Liver (tissue), 9 donors: ENCODE data around the gene DCAF5. TPM values are rescaled to one million over a fixed set of nuclear protein-coding genes. Genes with fewer than 3 reads are reported as not detected.
"Not testable (repeated sequence)": the region's sequence is repeated elsewhere in the genome, so short reads cannot be mapped to it uniquely, and the experiment has no call there.

Experiments
- DNase-seq: peaks from one replicate; pipeline ENCODE4 v3.0.0-alpha.2; 2017; ENCODE audit warnings: low spot score
- H3K27ac ChIP-seq, 2 donors: one replicate each; pipeline ENCODE4 v1.7.0; 2013; ENCODE audit warnings: inconsistent platforms in 2 of 2, low read length in 2 of 2, control low read depth in 1 of 2, low read depth in 1 of 2, mild to moderate bottlenecking in 1 of 2
- H3K27me3 ChIP-seq, 4 donors: one replicate each; pipeline versions ENCODE4 v1.6.1 to v1.7.0; 2013; ENCODE audit warnings: low read length in 3 of 4, inconsistent platforms in 1 of 4, mild to moderate bottlenecking in 1 of 4, moderate library complexity in 1 of 4; ENCODE audit not compliant: control insufficient read depth in 4 of 4, insufficient read depth in 4 of 4
- H3K36me3 ChIP-seq, 4 donors: one replicate each; pipeline versions ENCODE4 v1.6.1 to v1.7.0; 2013; ENCODE audit warnings: low read length in 3 of 4, mild to moderate bottlenecking in 3 of 4, low read depth in 1 of 4, moderate library complexity in 1 of 4; ENCODE audit not compliant: control insufficient read depth in 4 of 4, insufficient read depth in 3 of 4
- H3K4me1 ChIP-seq, 4 donors: one replicate each; pipeline versions ENCODE4 v1.6.1 to v1.7.0; 2013; ENCODE audit warnings: low read length in 3 of 4, mild to moderate bottlenecking in 3 of 4, moderate library complexity in 1 of 4; ENCODE audit not compliant: control insufficient read depth in 4 of 4, insufficient read depth in 4 of 4
- H3K4me3 ChIP-seq, 3 donors: one replicate each; pipeline versions ENCODE4 v1.6.1 to v1.7.0; 2013; ENCODE audit warnings: low read length in 3 of 3, control low read depth in 1 of 3, low read depth in 1 of 3, mild to moderate bottlenecking in 1 of 3
- H3K9ac ChIP-seq, 2 donors: one replicate each; pipeline ENCODE4 v1.7.0; 2013; ENCODE audit warnings: low read length in 2 of 2, mild to moderate bottlenecking in 2 of 2, moderate library complexity in 2 of 2, control low read depth in 1 of 2, low read depth in 1 of 2
- H3K9me3 ChIP-seq, 4 donors: one replicate each; pipeline versions ENCODE4 v1.6.1 to v1.7.0; 2013; ENCODE audit warnings: low read length in 3 of 4; ENCODE audit not compliant: control insufficient read depth in 4 of 4
- GABPA ChIP-seq, 2 donors: IDR thresholded peaks in 1 of 2; conservative IDR thresholded peaks in 1 of 2; 2 replicates each; pipeline ENCODE4 v1.6.1; 2016; ENCODE audit warnings: antibody characterized with exemption in 2 of 2, mild to moderate bottlenecking in 1 of 2, moderate library complexity in 1 of 2
- HNF4A ChIP-seq, 2 donors: conservative IDR thresholded peaks; 2 replicates each; pipeline ENCODE4 v1.6.1; 2016; ENCODE audit warnings: antibody characterized with exemption in 2 of 2, mild to moderate bottlenecking in 2 of 2
- HNF4G ChIP-seq: IDR thresholded peaks from 2 replicates; pipeline ENCODE4 v1.6.1; 2016; ENCODE audit warnings: antibody characterized with exemption
- NR2F2 ChIP-seq: IDR thresholded peaks from 2 replicates; pipeline ENCODE4 v1.6.1; 2016; ENCODE audit warnings: antibody characterized with exemption
- RAD21 ChIP-seq, 2 donors: IDR thresholded peaks; 2 replicates each; pipeline ENCODE4 v1.6.1; 2016; ENCODE audit warnings: antibody characterized with exemption in 2 of 2, mild to moderate bottlenecking in 2 of 2
- REST ChIP-seq: IDR thresholded peaks from 2 replicates; pipeline ENCODE4 v1.6.1; 2016; ENCODE audit warnings: antibody characterized with exemption, mild to moderate bottlenecking
- SP1 ChIP-seq: IDR thresholded peaks from 2 replicates; pipeline ENCODE4 v1.6.1; 2018; ENCODE audit warnings: antibody characterized with exemption, mild to moderate bottlenecking
- YY1 ChIP-seq: IDR thresholded peaks from 2 replicates; pipeline ENCODE4 v1.6.1; 2016; ENCODE audit warnings: antibody characterized with exemption, mild to moderate bottlenecking
- WGBS: extraction: QIAGEN DNeasy Blood & Tissue Kit; methylation state at CpG from one replicate; pipeline ENCODE4 v1.1.7; 2013; 5-methylcytosine and 5-hydroxymethylcytosine counted together
- polyA plus RNA-seq, 2 donors: library from polyadenylated mRNA; stranded (reverse) in 1 of 2; unstranded in 1 of 2; fragments of 200-250 nt in 1 of 2; fragments of >200 nt in 1 of 2; fragmentation: Nextera tagmentation in 1 of 2; extraction: Ambion mirVana in 1 of 2; gene quantifications; one replicate each; pipeline versions ENCODE4 v1.2.1 to v1.2.3, GENCODE V29; 2013 to 2015
- total RNA-seq, 2 donors: library from RNA; depleted of rRNA; stranded (reverse); fragments of >200 nt; gene quantifications; one replicate each; pipeline ENCODE4 v1.2.3, GENCODE V29; 2014
- donor health status: healthy.
- donor health status: healthy.
- donor health status: healthy.
- donor health status: healthy.
- donor health status: healthy.

DCAF5 gene
- total and polyA plus RNA-seq, 4 donors: 12.9 to 18.1 (median 14.5) TPM

DNA sequence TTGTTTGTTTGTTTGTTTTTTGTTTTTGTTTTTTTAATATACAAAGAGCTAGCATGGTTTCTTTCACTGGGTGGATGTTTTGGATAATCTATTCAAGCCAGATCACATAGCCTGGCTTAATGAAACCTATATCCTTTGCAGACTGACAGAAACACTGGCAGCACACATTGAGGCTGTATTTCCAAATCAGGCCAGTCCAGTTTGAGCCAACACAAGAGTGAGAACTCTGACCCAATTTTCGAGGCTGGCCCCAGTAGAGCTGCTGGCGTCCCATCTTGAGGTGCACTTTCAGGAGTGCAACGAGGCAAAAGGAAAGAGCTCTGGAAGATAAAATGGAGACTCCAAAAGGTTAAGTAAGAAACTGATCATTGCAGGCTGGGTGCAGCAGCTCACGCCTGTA is 129.9 kb downstream of the DCAF5 start:
- H3K36me3 ChIP-seq: no peaks in the 10 kb centered on the region
- H3K4me1 ChIP-seq: no peaks in the 10 kb centered on the region
- 91% methylated on average over 4 of the region's 4 CpGs for WGBS
- H3K27ac ChIP-seq: no peak overlapping the region
- no peak overlapping the region for H3K4me3 ChIP-seq
- no peak for DNase-seq
- TF ChIP-seq HNF4A (conservative IDR thresholded peaks at IDR 0.05) (no peak), GABPA (IDR thresholded peaks at IDR 0.05 in 1 of 2, conservative IDR thresholded peaks at IDR 0.05 in 1 of 2) (no peak)
- no peaks in the 10 kb centered on the region for H3K9me3 ChIP-seq
- H3K9ac ChIP-seq: no peak overlapping the region
- no peaks in the 10 kb centered on the region for H3K27me3 ChIP-seq

DNA sequence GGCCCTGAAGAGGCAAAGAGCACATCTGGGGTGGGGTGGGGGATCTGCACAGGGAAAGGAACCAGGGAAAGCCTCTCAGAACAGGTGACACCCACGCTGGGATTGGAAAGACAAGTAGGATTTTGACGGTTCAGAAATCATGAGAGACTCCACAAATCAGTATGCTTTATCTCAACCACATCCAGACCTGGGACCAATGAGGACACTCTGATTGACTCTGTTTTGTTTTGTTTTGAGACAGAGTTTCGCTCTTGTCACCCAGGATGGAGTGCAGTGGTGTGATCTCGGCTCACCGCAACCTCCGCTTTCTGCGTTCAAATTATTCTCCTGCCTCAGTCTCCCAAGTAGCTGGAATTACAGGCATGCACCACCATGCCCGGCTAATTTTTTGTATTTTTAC is 130.8 kb downstream of the DCAF5 start:
- H3K4me3 ChIP-seq, H3K9ac ChIP-seq, H3K9me3 ChIP-seq, H3K4me1 ChIP-seq, H3K36me3 ChIP-seq, H3K27me3 ChIP-seq, DNase-seq, H3K27ac ChIP-seq: not testable (repeated sequence)
- WGBS: 93% methylated on average over 8 of the region's 8 CpGs

DNA sequence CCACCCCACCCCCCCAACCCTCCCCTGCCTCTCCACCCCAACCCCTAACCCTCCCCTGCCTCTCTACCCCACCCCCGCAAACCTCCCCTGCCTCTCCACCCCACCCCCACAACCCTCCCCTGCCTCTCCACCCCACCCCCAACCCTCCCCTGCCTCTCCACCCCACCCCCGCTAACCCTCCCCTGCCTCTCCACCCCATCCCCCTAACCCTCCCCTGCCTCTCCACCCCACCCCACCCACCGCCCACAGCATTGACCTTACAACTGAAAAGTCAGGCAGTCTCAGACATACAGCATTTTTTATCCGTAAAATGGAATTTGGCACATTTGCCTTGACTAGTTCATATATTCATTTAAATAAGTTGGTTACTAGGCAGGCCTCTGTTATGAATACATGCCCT is 135.2 kb downstream of the DCAF5 start:
- no peaks in the 10 kb centered on the region for H3K36me3 ChIP-seq
- H3K27ac ChIP-seq: no peak overlapping the region
- DNase-seq: no peak
- no peaks in the 10 kb centered on the region for H3K9me3 ChIP-seq
- no peak for TF ChIP-seq RAD21 (IDR thresholded peaks at IDR 0.05)
- no peak for TF ChIP-seq SP1
- no peak for TF ChIP-seq HNF4G
- TF ChIP-seq REST: no peak
- WGBS: 95% methylated on average over 4 of the region's 4 CpGs
- no peak overlapping the region for H3K4me3 ChIP-seq
- no peak overlapping the region for H3K9ac ChIP-seq
- no peaks in the 10 kb centered on the region for H3K27me3 ChIP-seq
- no peaks in the 10 kb centered on the region for H3K4me1 ChIP-seq

- no peaks in the 10 kb centered on the region for H3K27me3 ChIP-seq
- no peaks in the 10 kb centered on the region for H3K4me1 ChIP-seq
- H3K4me3 ChIP-seq: no peak overlapping the region
- no peaks in the 10 kb centered on the region for H3K9me3 ChIP-seq
- no peaks in the 10 kb centered on the region for H3K36me3 ChIP-seq
- DNase-seq: no peak
- no peak overlapping the region for H3K9ac ChIP-seq
- WGBS: 92% methylated on average over 6 of the region's 6 CpGs
- H3K27ac ChIP-seq: no peak overlapping the region
- TF ChIP-seq NR2F2 (no peak), YY1 (no peak)
Measured at GRCh38 chr14:69014829-69015259, 138.1 kb downstream of the DCAF5 start.
